Heart left ventricle (tissue), 16 donors: ENCODE results near the gene LLGL2. TPM values are rescaled to one million over a fixed set of nuclear protein-coding genes. Genes with fewer than 3 reads are reported as not detected.

Experiments
- ATAC-seq, 4 donors: fragments of 200-7000 bp; cut with Tn5 transposase; one replicate each; pipeline ENCODE4 v1.9.1; 2020 to 2022; ENCODE audit warnings: moderate library complexity in 4 of 4, mild to moderate bottlenecking in 3 of 4, moderate number of reproducible peaks in 1 of 4
- DNase-seq, 5 donors: peaks; one replicate each; pipeline ENCODE4 v3.0.0-alpha.2; 2020
- H3K27ac ChIP-seq, 12 donors: fragments of 200-600 bp; sonication (generic) in 4 of 12; one replicate each; pipeline versions ENCODE4 v1.5.0 to v1.8.0; 2016 to 2022; ENCODE audit warnings: mild to moderate bottlenecking in 2 of 12
- H3K27me3 ChIP-seq, 9 donors: fragments of 200-600 bp; sonication (generic) in 2 of 9; one replicate each; pipeline versions ENCODE4 v1.5.1 to v1.8.0; 2016 to 2022; ENCODE audit warnings: mild to moderate bottlenecking in 3 of 9
- H3K36me3 ChIP-seq, 9 donors: fragments of 200-600 bp; sonication (generic) in 2 of 9; one replicate each; pipeline versions ENCODE4 v1.5.0 to v1.8.0; 2018 to 2022; ENCODE audit warnings: mild to moderate bottlenecking in 2 of 9
- H3K4me1 ChIP-seq, 12 donors: fragments of 200-600 bp; sonication (generic) in 4 of 12; one replicate each; pipeline versions ENCODE4 v1.5.0 to v1.8.0; 2016 to 2022; ENCODE audit warnings: mild to moderate bottlenecking in 3 of 12
- H3K4me3 ChIP-seq, 12 donors: fragments of 200-600 bp; sonication (generic) in 4 of 12; one replicate each; pipeline versions ENCODE4 v1.5.0 to v1.8.0; 2017 to 2022; ENCODE audit warnings: mild to moderate bottlenecking in 9 of 12, moderate library complexity in 4 of 12
- H3K9me3 ChIP-seq, 12 donors: fragments of 200-600 bp; sonication (generic) in 4 of 12; one replicate each; pipeline versions ENCODE4 v1.5.0 to v1.8.0; 2016 to 2022; ENCODE audit warnings: mild to moderate bottlenecking in 1 of 12
- POLR2A ChIP-seq, 2 donors: fragments of 450-650 bp; IDR thresholded peaks; one replicate each; pipeline ENCODE4 v1.6.1; 2017; ENCODE audit warnings: antibody characterized with exemption in 2 of 2, mild to moderate bottlenecking in 2 of 2, moderate library complexity in 2 of 2
- WGBS, 4 donors: extraction: QIAGEN DNeasy Blood & Tissue Kit in 2 of 4; methylation state at CpG; one replicate each; pipeline versions ENCODE4 v1.1.5 to v1.1.7; 2013 to 2018; 5-methylcytosine and 5-hydroxymethylcytosine counted together
- intact Hi-C, 10 donors: fragments of 100-400 bp; cut with DNase I; formaldehyde crosslinking; loops; one replicate each; pipeline versions ENCODE4 v1.11.1 to v1.14.2; 2022
- polyA plus RNA-seq, 2 donors: library from polyadenylated mRNA; stranded (reverse); fragments of 200-250 nt; gene quantifications; one replicate each; pipeline ENCODE4 v1.2.3, GENCODE V29; 2013
- total RNA-seq, 9 donors: library from RNA; depleted of rRNA in 2 of 9; stranded (reverse); fragments of >200 nt in 2 of 9; fragmentation: NEBNext Ultra II Directional in 3 of 9; extraction: Animal tissue kit (Norgen Biotek cat#: 25700) in 3 of 9; gene quantifications; one replicate each; pipeline versions ENCODE4 v1.1.0 to v1.2.4, GENCODE V29; 2016 to 2023
- TF ChIP-seq, protein P1 (sequence below), 12 donors: fragments of 200-600 bp; sonication (generic) in 4 of 12; IDR thresholded peaks; one replicate each; pipeline versions ENCODE4 v1.5.0 to v1.8.0; 2018 to 2022; ENCODE audit warnings: antibody characterized with exemption in 12 of 12, mild to moderate bottlenecking in 5 of 12
- donor health status: ischemic (EF 13 %, LVEDD 7.1; RV severe dilation, severe dysfunction).
- donor health status: healthy with polysubstance abuse.
- donor health status: DM: no; HTN: yes; CAD: no.
- donor health status: DM: no; HTN: no; CAD: no.
- donor health status: ischemic (EF 25% LVEDD 6.9; RV normal size, moderate dysfunction).
- donor health status: ischemic (EF 25% LVEDD 5.7; RV mildly dilated, moderate dysfunction).
- donor health status: healthy.
- donor health status: DM: yes; HTN: yes; CAD: no.
- donor health status: ischemic (EF 35%, LVEDD 5.7; RV mildly dilated, moderate dysfunction).
- donor health status: nonischemic (EF 11% LVEDD 7.7; RV severe dilation, severe dysfunction).
- donor health status: DM: yes; HTN: yes; CAD: no.
- donor health status: PGD.
- donor health status: ischemic (EF 29% LVEDD 5.4; RV normal size, mild dysfunction).
- donor health status: nonischemic (EF 23%, LVEDD 6.1; RV moderate dilation, normal function).

LLGL2 gene
- total and polyA plus RNA-seq, 11 donors, result 1.8 to 8.1 (median 3.6) TPM

DNA sequence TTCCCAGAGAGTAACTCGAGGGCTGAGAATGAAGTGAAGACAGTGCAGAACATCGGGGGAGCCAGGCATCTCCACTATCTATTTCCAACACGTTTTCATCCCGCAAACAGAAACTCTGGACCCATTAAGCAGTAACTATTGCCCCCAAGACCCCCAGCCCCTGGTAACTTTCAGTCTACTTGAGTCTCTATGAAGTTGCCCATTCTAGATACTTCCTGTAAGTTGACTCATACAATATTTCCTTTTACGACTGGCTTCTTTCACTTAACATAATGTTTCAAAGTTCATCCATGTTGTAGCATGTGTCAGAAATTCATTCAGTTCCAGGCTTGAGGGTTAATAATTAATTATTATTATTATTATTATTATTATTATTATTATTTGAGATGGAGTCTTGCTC, 81.6 kb downstream of the LLGL2 start:
- DNase-seq, result no peak
- no peak overlapping the region for H3K27ac ChIP-seq
- H3K36me3 ChIP-seq, result peaks cover 0 to 27% (median 9%) of the 10 kb centered on the region in 9 donors
- H3K4me3 ChIP-seq, result no peak overlapping the region
- TF ChIP-seq, protein P1, sequence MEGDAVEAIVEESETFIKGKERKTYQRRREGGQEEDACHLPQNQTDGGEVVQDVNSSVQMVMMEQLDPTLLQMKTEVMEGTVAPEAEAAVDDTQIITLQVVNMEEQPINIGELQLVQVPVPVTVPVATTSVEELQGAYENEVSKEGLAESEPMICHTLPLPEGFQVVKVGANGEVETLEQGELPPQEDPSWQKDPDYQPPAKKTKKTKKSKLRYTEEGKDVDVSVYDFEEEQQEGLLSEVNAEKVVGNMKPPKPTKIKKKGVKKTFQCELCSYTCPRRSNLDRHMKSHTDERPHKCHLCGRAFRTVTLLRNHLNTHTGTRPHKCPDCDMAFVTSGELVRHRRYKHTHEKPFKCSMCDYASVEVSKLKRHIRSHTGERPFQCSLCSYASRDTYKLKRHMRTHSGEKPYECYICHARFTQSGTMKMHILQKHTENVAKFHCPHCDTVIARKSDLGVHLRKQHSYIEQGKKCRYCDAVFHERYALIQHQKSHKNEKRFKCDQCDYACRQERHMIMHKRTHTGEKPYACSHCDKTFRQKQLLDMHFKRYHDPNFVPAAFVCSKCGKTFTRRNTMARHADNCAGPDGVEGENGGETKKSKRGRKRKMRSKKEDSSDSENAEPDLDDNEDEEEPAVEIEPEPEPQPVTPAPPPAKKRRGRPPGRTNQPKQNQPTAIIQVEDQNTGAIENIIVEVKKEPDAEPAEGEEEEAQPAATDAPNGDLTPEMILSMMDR (IDR thresholded peaks at IDR 0.05), result no peak
- no peak for TF ChIP-seq POLR2A (IDR thresholded peaks at IDR 0.05)
- no peak for ATAC-seq
- intact Hi-C loops, result no loop called here
- H3K4me1 ChIP-seq, result peaks cover 0 to 6% (median 0%) of the 10 kb centered on the region in 12 donors
- no peaks in the 10 kb centered on the region for H3K9me3 ChIP-seq
- 83 to 91% (median 86%) methylated on average over 5 of the region's 5 CpGs for WGBS, 4 donors
- H3K27me3 ChIP-seq, result no peaks in the 10 kb centered on the region

DNA sequence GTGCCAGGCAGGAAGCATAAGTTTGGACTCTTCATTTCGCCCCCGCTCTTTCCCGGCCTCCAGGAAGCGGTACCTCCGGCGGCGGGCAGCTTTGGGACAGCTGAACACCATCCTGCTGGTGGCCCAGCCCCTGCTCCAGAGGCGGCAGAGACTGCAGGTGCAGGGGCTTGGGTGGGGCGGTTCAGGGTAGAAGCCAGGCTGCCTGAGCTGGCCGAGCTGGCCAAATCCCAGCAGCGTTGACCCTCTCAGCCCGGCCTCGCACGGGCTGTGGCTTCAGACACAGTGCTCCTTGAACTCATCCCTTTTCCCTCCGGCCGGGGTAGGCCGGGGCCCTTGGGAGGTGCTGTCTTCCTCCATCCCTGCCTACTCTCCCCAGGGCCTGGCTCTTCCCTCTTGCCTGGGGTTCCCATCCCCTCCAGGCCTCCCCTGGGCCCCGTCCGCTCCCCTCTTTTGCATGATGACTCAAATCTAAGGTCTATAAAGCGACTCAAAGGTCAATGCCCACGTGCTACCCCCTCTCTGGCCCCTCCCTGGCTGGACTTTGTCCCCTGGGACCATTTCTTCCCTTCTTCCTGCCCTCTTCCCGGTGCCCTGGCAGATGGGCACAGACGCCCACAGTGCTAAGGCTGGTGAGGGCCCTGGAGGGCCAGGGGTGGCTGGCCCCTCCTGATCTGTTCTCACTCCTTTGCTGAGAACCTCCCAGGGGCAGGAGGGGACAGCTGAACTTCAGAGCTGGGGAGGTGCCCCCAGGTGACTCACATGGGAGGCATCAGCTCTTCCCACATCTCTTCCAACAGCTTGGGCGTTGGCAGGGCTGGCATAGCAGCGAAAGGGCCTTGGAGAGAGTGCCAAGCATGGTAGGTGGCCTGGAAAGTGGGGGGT, 84.8 kb downstream of the LLGL2 start:
- ATAC-seq, result peak in 1 of 4 donors; percentile 10
- H3K4me3 ChIP-seq, result no peak overlapping the region
- intact Hi-C loops, result no loop called here
- no peak overlapping the region for H3K27ac ChIP-seq
- TF ChIP-seq, protein P1 (IDR thresholded peaks at IDR 0.05), result no peak
- no peak for TF ChIP-seq POLR2A (IDR thresholded peaks at IDR 0.05)
- peaks cover 0 to 56% (median 30%) of the 10 kb centered on the region in 9 donors for H3K36me3 ChIP-seq
- no peaks in the 10 kb centered on the region for H3K27me3 ChIP-seq
- H3K9me3 ChIP-seq, result no peaks in the 10 kb centered on the region
- H3K4me1 ChIP-seq, result no peaks in the 10 kb centered on the region
- peak in 1 of 5 donors; percentile 58 for DNase-seq
- WGBS, 4 donors, result 90 to 92% (median 90%) methylated on average over 24 to 25 of the region's 25 CpGs

DNA sequence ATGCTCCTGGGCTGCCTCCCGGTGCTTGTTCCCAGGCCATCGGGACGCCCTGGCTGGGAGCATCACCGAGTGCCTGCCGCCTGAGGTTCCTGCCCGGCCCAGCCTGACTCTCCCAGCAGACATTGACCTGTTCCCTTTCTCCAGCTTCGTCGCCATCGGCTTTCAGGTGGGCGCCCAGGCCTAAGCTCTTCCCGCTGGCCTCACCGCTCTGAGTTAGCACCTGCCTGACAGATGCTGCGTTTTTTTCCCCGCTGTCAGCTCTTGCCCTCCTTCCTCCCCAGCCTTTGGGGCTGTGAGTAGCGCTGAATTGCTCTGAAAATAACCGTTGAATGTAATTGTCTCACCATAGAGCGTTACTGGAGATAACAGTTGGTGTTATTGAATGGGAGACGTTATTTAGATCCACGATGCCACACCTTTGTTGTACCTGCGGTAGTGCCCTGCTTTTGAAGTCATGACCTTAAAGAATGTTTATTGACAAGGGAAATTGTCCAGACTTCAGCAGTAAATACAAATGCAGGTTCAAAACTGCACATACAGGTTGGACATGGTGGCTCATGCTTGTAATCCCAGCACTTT, 86.4 kb downstream of the LLGL2 start:
- 94 to 95% (median 94%) methylated on average over 18 to 20 of the region's 20 CpGs for WGBS, 4 donors
- ATAC-seq, result no peak
- H3K4me1 ChIP-seq, result no peaks in the 10 kb centered on the region
- H3K27ac ChIP-seq, result no peak overlapping the region
- no peak for TF ChIP-seq POLR2A (IDR thresholded peaks at IDR 0.05)
- TF ChIP-seq, protein P1 (IDR thresholded peaks at IDR 0.05), result no peak
- H3K27me3 ChIP-seq, result no peaks in the 10 kb centered on the region
- peaks cover 0 to 72% (median 36%) of the 10 kb centered on the region in 9 donors for H3K36me3 ChIP-seq
- intact Hi-C loops, result no loop called here
- no peaks in the 10 kb centered on the region for H3K9me3 ChIP-seq
- peak in 1 of 5 donors; percentile 51 for DNase-seq
- no peak overlapping the region for H3K4me3 ChIP-seq

DNA sequence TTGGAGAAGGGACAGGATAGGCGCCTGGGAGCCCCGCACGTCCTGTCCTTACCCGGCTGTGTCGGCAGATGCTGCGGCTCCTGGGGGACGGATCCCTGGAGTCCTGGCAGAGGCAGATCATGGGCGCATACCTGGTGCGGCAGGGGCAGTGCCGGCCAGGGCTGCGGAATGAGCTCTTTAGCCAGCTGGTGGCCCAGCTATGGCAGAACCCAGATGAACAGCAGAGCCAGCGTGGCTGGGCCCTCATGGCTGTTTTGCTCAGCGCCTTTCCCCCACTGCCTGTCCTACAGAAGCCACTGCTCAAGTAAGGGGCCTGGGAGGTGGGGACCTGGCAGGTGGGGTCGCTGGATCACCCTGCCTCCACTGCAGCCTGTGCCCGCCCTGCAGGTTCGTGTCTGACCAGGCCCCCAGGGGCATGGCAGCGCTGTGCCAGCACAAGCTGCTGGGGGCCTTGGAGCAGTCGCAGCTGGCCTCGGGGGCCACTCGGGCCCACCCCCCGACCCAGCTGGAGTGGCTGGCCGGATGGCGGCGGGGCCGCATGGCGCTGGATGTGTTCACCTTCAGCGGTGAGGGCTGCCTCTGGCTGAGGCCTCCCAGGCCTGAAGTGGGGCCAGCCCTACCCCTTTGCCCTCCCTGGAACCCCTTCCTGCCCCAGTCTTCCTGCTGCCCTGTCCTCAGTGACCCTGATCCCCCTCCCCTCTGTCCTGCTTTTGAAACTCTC, 87.6 kb downstream of the LLGL2 start:
- Histone ChIP-seq H3K9me3 (no peaks in the 10 kb centered on the region), H3K27ac (no peak overlapping the region), H3K4me1 (no peaks in the 10 kb centered on the region), H3K4me3 (no peak overlapping the region), H3K27me3 (no peaks in the 10 kb centered on the region), H3K36me3 (peaks cover 0 to 79% (median 47%) of the 10 kb centered on the region in 9 donors)
- TF ChIP-seq, protein P1 (IDR thresholded peaks at IDR 0.05), result no peak
- TF ChIP-seq POLR2A (IDR thresholded peaks at IDR 0.05), result no peak
- intact Hi-C loops, result no loop called here
- ATAC-seq, result no peak
- 90 to 98% (median 92%) methylated on average over 13 to 27 of the region's 27 CpGs for WGBS, 4 donors
- DNase-seq, result peak in 1 of 5 donors; percentile 54
